RWPE2 (cell line): Measurements from ENCODE around the gene PALMD.
A peak's percentile ranks its signal among the peaks of the same experiment; 100 is the strongest.

Source experiments
- ATAC-seq: fragments of 200-7000 bp; cut with Tn5 transposase; 3 replicates; pipeline ENCODE4 v1.9.1; 2021; ENCODE audit warnings: low read depth
- DNase-seq: peaks from one replicate; pipeline ENCODE4 v3.0.0-alpha.2; 2020; ENCODE audit warnings: low spot score
- H3K27ac ChIP-seq: fragments of 450-650 bp; 2 replicates; pipeline ENCODE4 v1.5.1; 2017; ENCODE audit warnings: mild to moderate bottlenecking; ENCODE audit not compliant: poor library complexity, severe bottlenecking
- H3K27me3 ChIP-seq: fragments of 250-450 bp; sonication (Bioruptor Pico); 2 replicates; pipeline ENCODE4 v1.5.1; 2021; ENCODE audit warnings: mild to moderate bottlenecking, moderate library complexity; ENCODE audit not compliant: insufficient read depth, poor library complexity, severe bottlenecking
- H3K36me3 ChIP-seq: fragments of 250-450 bp; sonication (Bioruptor Pico); 2 replicates; pipeline ENCODE4 v1.5.1; 2020; ENCODE audit warnings: low read depth, mild to moderate bottlenecking, moderate library complexity
- H3K4me1 ChIP-seq: fragments of 250-450 bp; sonication (Bioruptor Pico); 2 replicates; pipeline ENCODE4 v1.5.1; 2021; ENCODE audit warnings: mild to moderate bottlenecking, moderate library complexity; ENCODE audit not compliant: insufficient read depth, poor library complexity, severe bottlenecking
- H3K4me3 ChIP-seq: fragments of 250-450 bp; sonication (Bioruptor Pico); 2 replicates; pipeline ENCODE4 v1.5.1; 2021; ENCODE audit warnings: mild to moderate bottlenecking, moderate library complexity; ENCODE audit not compliant: severe bottlenecking
- H3K9me3 ChIP-seq: fragments of 250-450 bp; sonication (Bioruptor Pico); 2 replicates; pipeline ENCODE4 v1.5.1; 2021; ENCODE audit warnings: mild to moderate bottlenecking, moderate library complexity; ENCODE audit not compliant: severe bottlenecking
- CTCF ChIP-seq: fragments of 450-650 bp; IDR thresholded peaks from one replicate; pipeline ENCODE4 v1.5.1; 2017; ENCODE audit warnings: mild to moderate bottlenecking, moderate library complexity; ENCODE audit not compliant: poor library complexity, severe bottlenecking

Gene PALMD

DNA sequence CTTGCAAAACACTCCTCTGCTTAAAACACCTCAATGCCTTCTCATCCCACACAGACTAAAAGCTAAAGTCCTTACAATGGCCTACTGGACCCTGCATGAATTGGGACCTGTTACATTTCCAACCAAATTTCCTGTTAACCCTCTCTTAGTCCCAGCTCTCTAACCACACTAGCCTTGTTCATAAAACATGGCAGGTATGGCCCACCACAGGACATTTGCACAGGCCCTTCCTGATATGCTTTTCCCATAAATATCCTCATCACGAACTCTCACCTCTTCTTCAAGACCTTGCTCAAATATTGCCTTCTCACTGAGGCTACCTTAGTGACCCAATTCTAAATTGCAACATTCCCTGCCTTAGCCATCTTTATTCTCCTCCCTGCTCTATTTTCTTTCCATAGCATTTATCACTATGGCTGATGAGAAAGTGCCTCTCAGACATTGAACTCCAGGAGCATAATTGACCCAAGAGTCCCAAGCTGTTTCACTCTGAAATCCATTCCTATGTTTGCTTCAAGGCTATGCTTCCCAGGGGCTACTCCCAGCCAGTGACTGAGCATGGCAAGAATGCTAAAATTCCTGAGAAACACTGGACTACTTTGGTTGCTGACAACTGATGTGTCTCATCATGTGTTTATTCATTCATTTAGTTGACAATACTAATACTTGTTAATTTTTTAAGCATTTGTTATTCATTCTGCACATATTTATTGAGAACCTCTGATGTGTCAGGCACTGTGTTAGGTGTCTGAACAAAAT, 2.7 kb upstream of the PALMD start:
- no peak overlapping the region for H3K4me3 ChIP-seq
- no peak overlapping the region for H3K27ac ChIP-seq
- no peak for DNase-seq
- no peak for TF ChIP-seq CTCF
- no peak for ATAC-seq
- H3K4me1 ChIP-seq, result peaks cover 12% of the 10 kb centered on the region
- no peaks in the 10 kb centered on the region for H3K9me3 ChIP-seq
- no peaks in the 10 kb centered on the region for H3K27me3 ChIP-seq
- H3K36me3 ChIP-seq, result no peaks in the 10 kb centered on the region

GRCh38 chr1:99644279-99645004, 1.5 kb upstream of the PALMD start:
- no peaks in the 10 kb centered on the region for H3K36me3 ChIP-seq
- H3K27me3 ChIP-seq, result no peaks in the 10 kb centered on the region
- TF ChIP-seq CTCF, result no peak
- peaks cover 12% of the 10 kb centered on the region for H3K4me1 ChIP-seq
- DNase-seq, result no peak
- H3K27ac ChIP-seq, result no peak overlapping the region
- no peak for ATAC-seq
- no peak overlapping the region for H3K4me3 ChIP-seq
- H3K9me3 ChIP-seq, result no peaks in the 10 kb centered on the region

DNA sequence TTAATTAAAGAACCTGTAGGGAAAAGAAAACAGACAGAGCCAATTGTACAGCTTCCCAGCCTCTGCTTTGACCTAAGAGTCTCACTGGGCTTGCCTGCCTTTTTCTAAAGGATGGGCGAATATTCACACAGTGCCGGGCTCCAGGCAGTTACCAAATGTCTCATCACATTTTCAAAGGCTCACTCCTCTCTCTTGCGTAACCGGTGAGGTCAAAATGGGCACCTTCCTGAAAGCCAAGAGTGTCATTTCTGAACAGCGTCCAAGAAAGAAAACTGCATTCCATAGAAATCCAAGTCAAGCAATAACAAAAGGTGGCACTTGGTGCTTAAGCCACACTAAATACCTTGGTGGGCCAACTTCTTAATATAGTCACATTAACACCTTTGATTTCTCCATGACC, 710 bp upstream of the PALMD start:
- H3K36me3 ChIP-seq, result no peaks in the 10 kb centered on the region
- no peak overlapping the region for H3K27ac ChIP-seq
- H3K4me3 ChIP-seq, result no peak overlapping the region
- ATAC-seq (peak; percentile 77), DNase-seq (no peak)
- TF ChIP-seq CTCF, result no peak
- no peaks in the 10 kb centered on the region for H3K27me3 ChIP-seq
- no peaks in the 10 kb centered on the region for H3K9me3 ChIP-seq
- H3K4me1 ChIP-seq, result peaks cover 13% of the 10 kb centered on the region

DNA sequence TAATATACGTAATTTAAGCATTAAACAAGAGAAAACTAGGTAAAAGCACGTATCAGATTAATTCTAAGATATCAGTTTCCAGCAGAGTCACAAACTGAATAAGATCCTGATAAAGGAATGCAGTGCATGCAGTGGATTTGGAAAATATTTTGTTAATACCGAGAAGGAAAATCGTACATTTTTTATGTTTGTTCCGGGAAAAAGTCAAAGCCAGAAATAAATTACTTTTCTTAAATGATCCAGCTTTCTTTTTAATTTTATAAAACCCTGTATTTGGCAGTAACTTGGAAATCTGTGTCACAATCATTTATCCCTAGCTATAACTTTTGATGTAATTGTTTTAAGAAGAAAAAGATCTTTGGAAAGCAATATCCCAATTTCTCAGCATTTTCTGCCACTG, 955 bp downstream of the PALMD start:
- Histone ChIP-seq H3K9me3 (no peaks in the 10 kb centered on the region), H3K4me3 (no peak overlapping the region), H3K36me3 (no peaks in the 10 kb centered on the region), H3K27me3 (no peaks in the 10 kb centered on the region), H3K27ac (no peak overlapping the region), H3K4me1 (peaks cover 21% of the 10 kb centered on the region)
- TF ChIP-seq CTCF, result no peak
- ATAC-seq (no peak), DNase-seq (no peak)

- no peak overlapping the region for H3K27ac ChIP-seq
- peaks cover 21% of the 10 kb centered on the region for H3K4me1 ChIP-seq
- H3K4me3 ChIP-seq, result no peak overlapping the region
- DNase-seq, result no peak
- no peak for ATAC-seq
- H3K36me3 ChIP-seq, result no peaks in the 10 kb centered on the region
- no peaks in the 10 kb centered on the region for H3K9me3 ChIP-seq
- TF ChIP-seq CTCF, result no peak
- H3K27me3 ChIP-seq, result no peaks in the 10 kb centered on the region
Measured at GRCh38 chr1:99647490-99647889, 1.6 kb downstream of the PALMD start.
